Ishikawa (cell line): Measurements from ENCODE around the gene TM9SF2.

ENCODE experiments used
- CREB1 ChIP-seq: IDR thresholded peaks from 2 replicates; pipeline ENCODE4 v1.6.1; 2012; ENCODE audit warnings: low read depth
- EP300 ChIP-seq: IDR thresholded peaks from 2 replicates; pipeline ENCODE4 v1.6.1; 2012; ENCODE audit warnings: borderline replicate concordance
- REST ChIP-seq: IDR thresholded peaks from 2 replicates; pipeline ENCODE4 v1.6.1; 2012; ENCODE audit warnings: low read depth, mild to moderate bottlenecking
- USF1 ChIP-seq: IDR thresholded peaks from 2 replicates; pipeline ENCODE4 v1.6.1; 2012
- ZBTB7A ChIP-seq: IDR thresholded peaks from 2 replicates; pipeline ENCODE4 v1.6.1; 2012; ENCODE audit warnings: low read depth

- TF ChIP-seq REST: no peak
- TF ChIP-seq USF1: no peak
- no peak for TF ChIP-seq ZBTB7A
- TF ChIP-seq EP300: no peak
- no peak for TF ChIP-seq CREB1
These were observed 41.6 kb downstream of the TM9SF2 start for GRCh38 chr13:99542788-99543406.
